Panc1 (cell line): ENCODE data around the gene SNRK. TPM values are rescaled to one million over a fixed set of nuclear protein-coding genes. Genes with fewer than 3 reads are reported as not detected.

Experiments
- ATAC-seq: fragments of 200-7000 bp; cut with Tn5 transposase; 2 replicates; pipeline ENCODE4 v1.9.1; 2020; ENCODE audit warnings: mild to moderate bottlenecking, moderate library complexity
- BruUV-seq: library from RNA; stranded (reverse); fragments of 400-500 nt; replicated peaks from 2 replicates; lab custom pipeline; 2021; lab: Mats Ljungman, UMichigan
- CTCF ChIA-PET: fragments of 300-600 bp; sonication (Branson Sonifier 250); formaldehyde crosslinking; loops from one replicate; lab custom pipeline; 2022; ENCODE audit warnings: antibody characterized with exemption; lab: Charles Lee
- POLR2A ChIA-PET: fragments of 300-600 bp; sonication (Branson Sonifier 250); formaldehyde crosslinking; loops from one replicate; lab custom pipeline; 2022; ENCODE audit warnings: antibody characterized with exemption; lab: Charles Lee
- DNase-seq: peaks from one replicate; pipeline ENCODE4 v3.0.0-alpha.2; 2010; ENCODE audit warnings: low read depth, low spot score
- H3K27ac ChIP-seq: 2 replicates; pipeline ENCODE4 v1.5.1; 2011; ENCODE audit warnings: mild to moderate bottlenecking, low read length, inconsistent platforms
- H3K27me3 ChIP-seq: fragments of 200-500 bp; sonication (Bioruptor generic); 2 replicates; pipeline ENCODE4 v1.6.0; 2014; ENCODE audit warnings: low read length, inconsistent platforms; ENCODE audit not compliant: control insufficient read depth, insufficient read depth
- H3K36me3 ChIP-seq: fragments of 200-500 bp; sonication (Bioruptor generic); 2 replicates; pipeline ENCODE4 v1.5.1; 2014; ENCODE audit warnings: inconsistent platforms, mild to moderate bottlenecking, low read length, moderate library complexity; ENCODE audit not compliant: control insufficient read depth, insufficient read depth
- H3K4me1 ChIP-seq: 2 replicates; pipeline ENCODE4 v1.5.1; 2011; ENCODE audit warnings: inconsistent platforms, mild to moderate bottlenecking, low read length, moderate library complexity; ENCODE audit not compliant: control insufficient read depth, insufficient read depth
- H3K4me3 ChIP-seq, 2 experiments: 2 replicates each; pipeline ENCODE4 v1.5.1; 2011 to 2012; ENCODE audit warnings: low read depth in 2 of 2, low read length in 2 of 2, mild to moderate bottlenecking in 2 of 2, inconsistent platforms in 1 of 2, moderate library complexity in 1 of 2
- H3K9me3 ChIP-seq: fragments of 200-500 bp; sonication (Bioruptor generic); 2 replicates; pipeline ENCODE4 v1.5.1; 2014; ENCODE audit warnings: low read depth, mild to moderate bottlenecking, inconsistent platforms, low read length, moderate library complexity; ENCODE audit not compliant: control insufficient read depth, insufficient read depth
- CTCF ChIP-seq: fragments of 450-650 bp; IDR thresholded peaks from 2 replicates; pipeline ENCODE4 v1.5.1; 2017; ENCODE audit warnings: mild to moderate bottlenecking
- POLR2AphosphoS5 ChIP-seq: IDR thresholded peaks from 2 replicates; pipeline ENCODE4 v1.6.1; 2012; ENCODE audit warnings: mild to moderate bottlenecking, low read depth, low read length, moderate library complexity
- REST ChIP-seq, 2 experiments: IDR thresholded peaks; 2 replicates each; pipeline ENCODE4 v1.6.1; 2011 to 2012; ENCODE audit warnings: low read depth in 2 of 2, control low read depth in 1 of 2, low read length in 1 of 2, mild to moderate bottlenecking in 1 of 2, moderate library complexity in 1 of 2; ENCODE audit not compliant: insufficient read depth in 1 of 2
- SIN3A ChIP-seq: IDR thresholded peaks from 2 replicates; pipeline ENCODE4 v1.6.1; 2012; ENCODE audit warnings: low read depth, mild to moderate bottlenecking, low read length, moderate library complexity, borderline replicate concordance; ENCODE audit not compliant: insufficient read depth
- TCF7L2 ChIP-seq: IDR thresholded peaks from 2 replicates; pipeline ENCODE4 v1.6.1; 2011; ENCODE audit warnings: mild to moderate bottlenecking, low read depth, low read length, inconsistent platforms
- in situ Hi-C: cut with HindIII; loops from 2 replicates; pipeline ENCODE4 v1.10.0; 2016; ENCODE audit warnings: low sequenced_read_pairs, low pct_unique_long_range_greater_than_20kb
- intact Hi-C: fragments of 100-400 bp; cut with micrococcal nuclease; formaldehyde crosslinking; loops from one replicate; pipeline ENCODE4 v1.10.0; 2022; ENCODE audit not compliant: unreplicated experiment
- total RNA-seq: library from RNA; stranded (reverse); gene quantifications from one replicate; pipeline ENCODE4 v1.2.1, GENCODE V29; 2021; ENCODE audit not compliant: unreplicated experiment

SNRK gene
- total RNA-seq, 1 experiment from 2014 or later, result 11.0 TPM

GRCh38 chr3:43307649-43308048, 21.3 kb downstream of the SNRK start:
- H3K36me3 ChIP-seq, result no peaks in the 10 kb centered on the region; the same call in 1 of the 2 replicates
- no peaks in the 10 kb centered on the region for H3K9me3 ChIP-seq
- no peak overlapping the region for H3K4me3 ChIP-seq
- DNase-seq (no peak), ATAC-seq (no peak)
- in situ Hi-C loops (no loop called here), intact Hi-C loops (no loop called here)
- BruUV-seq, result no TSS peak
- H3K4me1 ChIP-seq, result no peaks in the 10 kb centered on the region
- H3K27ac ChIP-seq, result no peak overlapping the region
- POLR2A ChIA-PET, result interaction anchor here (0.6 kb wide), 1 partner anchor 11 kb away, joined by 4 read pairs; no protein-coding TSS in a partner anchor
- no peak for TF ChIP-seq REST (IDR thresholded peaks at IDR 0.05; ENCODE audit: insufficient read depth in 1 of 2, low read depth in 2 of 2, low read length in 1 of 2)
- no peak for TF ChIP-seq CTCF
- no peak for TF ChIP-seq POLR2AphosphoS5
- no peak for TF ChIP-seq TCF7L2
- CTCF ChIA-PET, result interaction anchor here (0.7 kb wide), 1 partner anchor 12 kb away, joined by 3 read pairs; no protein-coding TSS in a partner anchor
- H3K27me3 ChIP-seq, result no peaks in the 10 kb centered on the region

- TF ChIP-seq REST (IDR thresholded peaks at IDR 0.05; ENCODE audit: insufficient read depth in 1 of 2, low read depth in 2 of 2, low read length in 1 of 2), result no peak
- no peak for TF ChIP-seq POLR2AphosphoS5
- no peak for TF ChIP-seq SIN3A
- TF ChIP-seq CTCF, result no peak
- no peak for TF ChIP-seq TCF7L2
- ChIA-PET CTCF (no interaction called here), POLR2A (no interaction called here)
- no peaks in the 10 kb centered on the region for H3K9me3 ChIP-seq
- H3K4me3 ChIP-seq, result no peak overlapping the region
- no peak for ATAC-seq
- BruUV-seq, result no TSS peak
- no peaks in the 10 kb centered on the region for H3K36me3 ChIP-seq
- H3K27me3 ChIP-seq, result no peaks in the 10 kb centered on the region
- H3K27ac ChIP-seq, result no peak overlapping the region
- no peak for DNase-seq
- in situ Hi-C loops, result no loop called here
- H3K4me1 ChIP-seq, result no peaks in the 10 kb centered on the region
- intact Hi-C loops, result no loop called here
Observed at GRCh38 chr3:43309372-43310305, 23.3 kb downstream of the SNRK start.
